IPS-11a (cell line): ENCODE data around the gene UCN.
"Not testable (repeated sequence)": the region's sequence is repeated elsewhere in the genome, so short reads cannot be mapped to it uniquely, and the experiment has no call there.

Experiments
- H3K4me3 ChIP-seq: one replicate; pipeline ENCODE4 v1.5.1; 2013; ENCODE audit warnings: low read depth, low read length, control low read depth

UCN gene, protein sequence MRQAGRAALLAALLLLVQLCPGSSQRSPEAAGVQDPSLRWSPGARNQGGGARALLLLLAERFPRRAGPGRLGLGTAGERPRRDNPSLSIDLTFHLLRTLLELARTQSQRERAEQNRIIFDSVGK

DNA sequence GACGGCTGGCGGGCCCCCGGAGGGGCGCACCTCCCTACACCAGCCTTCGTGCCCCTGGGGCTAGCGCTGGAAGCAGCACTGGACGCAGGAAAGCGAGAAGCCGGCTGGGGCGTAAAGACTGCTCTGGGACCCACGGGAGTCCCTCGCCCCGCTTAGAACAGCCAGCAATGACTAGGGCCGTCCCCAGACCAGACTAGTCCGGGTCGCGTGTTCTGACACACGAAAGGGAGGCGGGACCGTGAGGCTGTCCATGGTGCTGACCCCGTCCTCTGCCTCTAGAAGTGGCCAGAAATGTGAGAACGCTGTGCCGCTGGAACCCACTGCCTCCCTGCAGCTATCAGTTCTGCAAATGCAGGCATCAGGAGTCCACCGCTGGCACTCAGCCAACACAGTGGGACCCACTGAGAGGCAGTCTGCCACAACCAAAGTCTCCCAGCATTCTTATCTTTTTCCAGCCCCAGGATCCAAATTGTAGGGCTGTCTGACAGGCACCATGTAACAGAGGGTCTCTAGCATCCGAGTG lies at the start of gene UCN:
Gene UCN, minus strand, starts transcription at position 87 of the 523 bp plus-strand sequence. CDS start 550 bp downstream, outside the sequence.
- H3K4me3 ChIP-seq, result peak within 1 kb of the TSS; percentile 13

DNA sequence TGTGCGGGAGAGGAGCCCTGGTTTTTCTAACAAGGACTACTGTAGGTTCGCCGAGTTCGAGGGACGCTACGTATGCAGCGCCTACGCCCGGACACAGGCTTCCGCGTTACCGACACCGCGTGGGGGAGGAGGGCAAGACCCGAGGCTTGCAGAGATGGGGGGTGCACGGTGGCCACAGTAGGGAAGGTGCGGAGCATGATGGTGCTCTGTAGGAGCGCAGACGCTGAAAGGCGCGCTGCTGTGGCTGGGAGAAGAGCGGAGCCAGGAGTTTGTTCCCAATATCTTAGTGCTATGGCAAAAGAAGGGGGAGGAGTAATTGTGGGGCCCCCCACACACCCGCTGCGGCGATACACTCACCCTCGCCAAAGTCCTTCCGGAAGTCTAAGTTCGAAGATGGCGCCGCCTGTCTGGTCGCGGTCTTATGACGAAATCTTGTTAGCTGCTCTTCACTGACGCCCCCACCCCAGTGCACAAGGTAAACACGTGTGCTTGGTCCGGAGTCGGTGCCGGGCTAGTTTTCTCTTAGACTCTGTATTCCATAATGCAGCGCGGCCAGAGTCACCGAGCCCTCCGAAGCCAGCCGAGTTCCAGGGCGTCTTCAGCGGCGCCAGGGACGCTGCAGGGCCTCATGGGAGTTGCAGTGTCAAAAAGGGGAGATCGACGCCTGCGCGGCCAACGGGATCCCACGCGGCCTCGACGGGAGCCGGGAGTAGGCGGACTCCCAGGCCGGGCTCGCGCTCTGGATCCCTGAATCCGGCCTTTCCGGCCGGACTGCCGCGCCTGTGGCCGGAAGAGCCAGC lies 48.3 kb upstream of the UCN start, which contains the start of gene GTF3C2:
Gene GTF3C2, minus strand, starts transcription at position 383 of the 800 bp plus-strand sequence. CDS start 13,210 bp downstream, outside the sequence.
- H3K4me3 ChIP-seq, result peak within 1 kb of the TSS; percentile 99

- peak overlapping the region; percentile 99 for H3K4me3 ChIP-seq
Measured at GRCh38 chr2:27356056-27356381, 47.8 kb upstream of the UCN start.

- H3K4me3 ChIP-seq, result no peak overlapping the region
Measured at GRCh38 chr2:27354597-27354927, 46.3 kb upstream of the UCN start.

DNA sequence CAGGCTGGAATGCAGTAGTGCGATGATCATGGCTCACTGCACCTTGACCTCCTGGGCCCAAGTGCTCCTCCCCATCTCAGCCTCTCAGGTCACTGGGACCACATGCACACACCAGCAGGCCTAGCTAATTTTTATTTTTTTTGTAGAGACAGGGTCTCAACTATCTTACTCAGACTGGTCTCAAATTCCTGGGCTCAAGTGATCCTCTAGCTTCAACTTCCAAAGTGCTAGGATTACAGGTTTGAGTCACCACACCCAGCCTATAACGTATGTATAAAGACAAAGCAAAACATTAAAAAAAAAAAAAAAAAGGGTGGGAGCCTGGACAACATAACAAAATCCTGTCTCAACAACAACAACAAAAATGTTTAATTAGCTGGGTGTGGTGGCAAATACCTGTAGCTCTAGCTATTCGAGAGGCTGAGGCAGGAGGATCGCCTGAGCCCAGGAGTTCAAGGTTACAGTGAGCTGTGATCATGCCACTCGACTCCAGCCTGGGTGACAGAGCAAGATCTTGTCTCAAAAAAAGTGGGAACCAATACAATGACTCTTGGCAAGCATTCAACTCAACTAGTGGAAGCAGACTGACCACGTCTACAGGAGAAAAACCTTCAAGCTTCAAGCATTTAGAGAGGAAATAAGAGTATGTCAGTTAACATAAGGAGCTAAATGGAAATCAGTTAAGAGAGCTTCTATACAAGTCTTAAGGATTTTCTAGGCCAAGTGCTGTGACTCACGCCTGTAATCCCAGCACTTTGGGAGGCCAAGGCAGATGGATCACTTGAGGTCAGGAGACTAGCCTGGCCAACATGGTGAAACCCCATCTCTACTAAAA lies 45.7 kb upstream of the UCN start:
- H3K4me3 ChIP-seq, result no peak overlapping the region

GRCh38 chr2:27353386-27353761 lies 45.1 kb upstream of the UCN start:
- not testable (repeated sequence) for H3K4me3 ChIP-seq

DNA sequence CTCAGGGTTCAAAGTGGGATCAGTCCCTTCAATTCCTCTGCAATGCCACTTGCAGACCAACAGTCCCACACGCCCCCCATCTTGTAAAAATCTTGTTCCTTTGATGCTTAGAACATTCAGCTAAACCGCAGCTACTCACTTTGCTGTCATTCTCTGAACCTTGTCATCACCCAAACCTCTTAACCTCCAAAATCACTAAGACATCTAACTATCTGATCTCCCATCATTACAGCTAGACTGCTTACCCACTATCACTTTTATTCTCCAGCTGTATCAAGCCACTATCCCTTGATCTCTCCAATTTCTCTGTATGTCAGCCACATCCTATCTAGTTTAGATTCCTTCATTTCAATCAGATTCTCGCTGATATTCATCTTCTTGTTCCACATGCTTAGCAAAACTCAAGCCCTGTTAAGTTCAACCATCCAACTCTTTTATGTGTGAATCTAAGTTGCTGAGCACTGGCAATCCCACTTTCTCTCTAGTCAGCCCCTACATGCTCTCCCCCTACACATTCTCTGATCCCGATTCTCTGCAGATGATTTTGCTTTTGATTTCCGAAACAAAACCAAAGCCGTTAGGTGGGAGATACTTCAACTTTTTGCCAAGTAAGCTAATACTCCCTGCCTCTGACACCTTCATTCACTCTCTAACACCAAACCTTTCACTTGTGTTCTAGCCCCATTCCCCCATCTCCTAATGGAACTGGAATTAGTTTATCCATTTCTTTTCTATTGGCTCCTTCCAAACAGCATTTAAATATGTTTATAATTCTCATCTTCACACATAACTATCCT lies 43.8 kb upstream of the UCN start:
- no peak overlapping the region for H3K4me3 ChIP-seq

DNA sequence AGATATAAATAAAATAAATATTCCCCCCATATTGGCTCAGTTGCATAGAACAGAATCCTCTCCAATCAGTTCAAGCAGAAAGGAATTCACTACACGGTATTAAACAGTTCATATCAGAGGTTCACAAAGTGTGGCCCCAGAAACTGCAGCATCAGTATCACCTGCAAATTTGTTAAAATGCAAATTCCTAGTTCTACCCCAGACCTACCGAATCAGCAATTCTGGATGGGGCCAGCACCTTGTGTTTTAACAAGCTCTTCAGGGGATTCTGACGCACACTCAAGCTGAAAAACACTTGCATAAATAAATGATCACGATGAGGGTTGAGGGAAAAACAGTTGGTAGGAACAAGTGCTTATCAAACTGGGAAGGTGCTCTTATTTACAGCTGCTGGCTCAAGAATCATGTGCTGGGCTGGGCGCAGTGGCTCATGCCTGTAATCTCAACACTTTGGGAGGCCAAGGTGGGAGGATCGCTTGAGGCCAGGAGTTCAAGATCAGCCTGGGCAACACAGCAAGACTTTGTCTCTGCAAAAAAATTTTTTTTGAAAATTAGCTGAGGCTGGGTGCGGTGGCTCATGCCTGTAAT lies 42.0 kb upstream of the UCN start:
- H3K4me3 ChIP-seq, result no peak overlapping the region

- H3K4me3 ChIP-seq, result no peak overlapping the region
Measured at GRCh38 chr2:27347641-27348040, 39.4 kb upstream of the UCN start.

- no peak overlapping the region for H3K4me3 ChIP-seq
Measured at GRCh38 chr2:27336173-27336572, 27.9 kb upstream of the UCN start.

- no peak overlapping the region for H3K4me3 ChIP-seq
Measured at GRCh38 chr2:27335311-27335710, 27.1 kb upstream of the UCN start.

DNA sequence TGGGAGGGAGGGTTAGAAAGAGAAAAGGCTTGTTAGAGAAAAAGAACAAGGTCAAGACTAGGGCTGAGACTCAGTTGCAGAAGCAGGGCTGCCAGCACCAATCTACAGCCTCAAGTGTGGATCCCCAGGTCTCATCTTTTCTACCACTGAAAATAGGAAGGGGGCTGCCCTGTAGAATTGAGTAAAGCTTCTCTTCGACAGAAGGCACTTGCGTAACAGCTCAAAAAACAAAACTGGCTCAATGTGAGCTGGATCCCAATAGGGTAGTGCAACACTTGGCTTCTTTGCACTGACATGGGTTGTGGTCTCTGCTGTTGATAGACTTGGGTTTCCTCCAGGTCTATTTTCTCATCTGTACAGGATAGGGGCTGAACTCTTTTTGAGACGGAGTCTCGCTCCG lies 16.5 kb upstream of the UCN start:
- no peak overlapping the region for H3K4me3 ChIP-seq

DNA sequence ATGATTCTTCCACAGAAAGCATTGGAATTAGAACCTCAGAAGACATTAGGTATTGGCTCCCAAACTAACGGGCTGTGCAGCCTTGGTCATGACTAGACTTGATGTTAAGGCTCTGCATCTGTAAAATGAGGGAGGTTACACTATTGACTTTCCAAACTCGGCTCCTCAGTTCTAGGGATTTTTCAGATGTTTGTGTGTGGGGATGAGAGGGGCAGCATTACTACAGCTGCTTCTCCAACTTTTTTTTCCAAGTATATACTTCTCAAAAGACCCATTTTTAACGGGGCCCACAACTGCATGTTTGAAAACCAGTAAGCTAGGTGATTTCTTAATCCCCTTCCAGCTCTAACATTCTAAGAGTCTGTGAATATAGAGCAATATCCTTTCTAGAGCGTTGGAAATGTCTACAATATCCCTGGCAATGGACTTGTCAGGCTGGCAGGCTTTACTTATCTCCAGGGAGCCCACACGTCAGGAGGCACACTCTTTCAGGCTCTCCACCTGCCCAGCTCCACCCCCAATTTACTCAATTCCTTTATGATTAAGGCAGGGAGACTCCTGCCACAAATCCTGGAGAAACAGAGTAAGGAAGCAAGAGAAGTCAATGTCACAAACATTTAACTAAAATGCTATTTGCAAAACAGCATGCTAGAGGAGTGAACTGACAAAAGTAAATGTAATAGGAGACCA lies 15.5 kb upstream of the UCN start:
- peak overlapping the region; percentile 80 for H3K4me3 ChIP-seq

DNA sequence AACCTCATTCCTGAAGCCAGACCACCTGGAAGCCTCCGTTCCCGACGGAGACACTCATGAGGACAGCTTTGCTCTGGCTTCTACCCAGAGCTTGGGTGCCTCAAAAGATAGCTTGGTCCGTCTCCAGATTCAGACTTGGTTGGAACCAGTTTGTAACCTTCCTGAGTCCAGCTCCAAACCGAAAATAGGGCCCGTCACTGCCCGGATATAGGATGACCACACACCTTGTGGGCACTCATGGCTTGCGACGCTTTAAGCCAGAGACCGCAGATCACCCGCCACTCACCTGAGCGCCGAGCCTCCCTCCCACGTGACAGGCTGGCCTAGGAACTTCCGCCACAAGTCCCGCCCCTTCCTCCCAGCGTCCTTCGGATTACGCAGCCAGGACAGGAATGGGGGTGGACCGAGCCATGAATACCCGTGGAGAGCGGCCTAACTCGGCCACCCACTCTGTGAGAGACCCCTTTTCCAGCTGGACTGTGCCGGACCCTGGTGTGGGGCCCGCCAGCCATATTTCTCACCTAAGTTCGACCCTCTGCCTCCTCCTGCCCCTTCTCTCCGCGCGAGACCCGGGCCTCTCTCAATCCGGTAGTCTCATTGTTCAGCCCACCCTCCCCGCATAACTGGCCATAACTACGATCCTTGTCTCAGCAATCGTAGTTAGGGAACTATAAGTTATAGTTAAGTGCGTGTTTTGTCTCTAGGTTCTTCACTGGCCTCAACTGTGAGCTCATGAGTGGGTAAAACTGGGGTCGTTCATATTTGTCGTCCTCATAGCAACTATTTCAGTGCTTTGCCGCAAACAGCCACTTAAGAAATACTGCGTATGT lies 14.7 kb upstream of the UCN start, which contains the start of gene MPV17:
Gene MPV17, minus strand, starts transcription at position 332 of the 830 bp plus-strand sequence. CDS start 580 bp downstream, outside the sequence.
- H3K4me3 ChIP-seq, result peak within 1 kb of the TSS; percentile 80

DNA sequence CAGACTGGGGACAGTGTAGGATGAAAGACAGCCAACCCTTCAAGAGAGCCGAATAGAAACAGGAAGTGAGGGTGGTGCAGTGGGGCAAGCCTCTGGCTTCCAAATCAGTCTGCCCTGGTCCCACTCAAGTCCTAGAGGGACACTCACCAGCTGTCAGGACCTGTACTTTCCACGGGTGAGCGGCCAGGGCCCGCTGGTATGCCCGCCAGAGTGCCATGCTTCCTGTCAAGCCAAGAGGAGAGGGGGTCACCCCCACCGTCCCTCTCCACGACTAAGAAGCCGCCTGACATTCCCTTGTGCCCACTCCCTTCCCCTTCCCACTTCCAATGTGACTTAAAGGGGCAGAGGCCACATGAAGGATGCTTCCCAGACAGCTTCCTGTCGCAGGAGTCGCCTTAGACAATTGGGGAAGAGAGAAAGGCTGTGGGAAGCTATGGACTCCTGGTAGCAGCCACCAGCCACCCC lies 14.1 kb upstream of the UCN start:
- peak overlapping the region; percentile 80 for H3K4me3 ChIP-seq

DNA sequence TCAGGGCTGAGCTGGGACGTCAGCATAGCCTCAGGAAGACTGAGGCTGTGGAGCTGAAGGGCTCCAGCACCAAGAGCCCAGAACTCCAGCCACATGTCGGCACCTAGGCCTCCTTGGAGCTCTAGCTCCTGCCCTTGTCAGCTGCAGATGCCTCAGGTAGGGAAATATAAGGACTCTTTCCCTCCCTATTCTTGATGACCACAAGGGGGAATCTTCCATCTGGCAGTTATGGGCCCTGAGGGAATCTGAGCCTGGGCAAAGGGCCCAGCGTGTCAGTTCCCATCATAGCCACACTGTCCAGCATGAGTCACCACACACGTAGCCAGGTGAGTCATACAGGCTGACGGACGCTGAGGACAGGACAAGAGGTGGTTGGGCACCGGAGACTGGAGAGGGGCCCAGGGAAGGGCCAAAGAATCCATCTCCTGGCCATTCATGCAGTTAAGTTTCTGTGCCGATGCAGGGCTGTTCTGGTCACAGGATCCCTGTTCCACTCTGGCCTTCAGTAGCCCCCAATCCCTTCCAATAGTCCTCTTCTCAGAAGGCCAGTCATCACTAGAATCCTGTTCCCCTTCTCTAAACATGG lies 12.8 kb upstream of the UCN start:
- H3K4me3 ChIP-seq, result no peak overlapping the region

DNA sequence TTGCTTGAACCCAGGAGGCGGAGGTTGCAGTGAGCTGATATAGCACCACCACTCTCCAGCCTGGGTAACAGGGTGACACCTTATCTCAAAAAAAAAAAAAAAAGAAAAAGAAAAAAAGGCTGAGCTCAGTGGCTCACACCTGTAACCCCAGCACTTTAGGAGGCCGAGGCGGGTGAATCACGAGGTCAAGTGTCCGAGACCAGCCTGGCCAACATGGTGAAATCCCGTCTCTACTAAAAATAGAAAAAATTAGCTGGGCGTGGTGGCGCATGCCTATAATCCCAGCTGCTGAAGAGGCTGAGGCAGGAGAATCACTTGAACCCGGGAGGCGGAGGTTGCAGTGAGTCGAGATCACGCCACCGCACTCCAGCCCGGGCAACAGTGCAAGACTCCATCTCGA lies 11.6 kb upstream of the UCN start:
- not testable (repeated sequence) for H3K4me3 ChIP-seq

DNA sequence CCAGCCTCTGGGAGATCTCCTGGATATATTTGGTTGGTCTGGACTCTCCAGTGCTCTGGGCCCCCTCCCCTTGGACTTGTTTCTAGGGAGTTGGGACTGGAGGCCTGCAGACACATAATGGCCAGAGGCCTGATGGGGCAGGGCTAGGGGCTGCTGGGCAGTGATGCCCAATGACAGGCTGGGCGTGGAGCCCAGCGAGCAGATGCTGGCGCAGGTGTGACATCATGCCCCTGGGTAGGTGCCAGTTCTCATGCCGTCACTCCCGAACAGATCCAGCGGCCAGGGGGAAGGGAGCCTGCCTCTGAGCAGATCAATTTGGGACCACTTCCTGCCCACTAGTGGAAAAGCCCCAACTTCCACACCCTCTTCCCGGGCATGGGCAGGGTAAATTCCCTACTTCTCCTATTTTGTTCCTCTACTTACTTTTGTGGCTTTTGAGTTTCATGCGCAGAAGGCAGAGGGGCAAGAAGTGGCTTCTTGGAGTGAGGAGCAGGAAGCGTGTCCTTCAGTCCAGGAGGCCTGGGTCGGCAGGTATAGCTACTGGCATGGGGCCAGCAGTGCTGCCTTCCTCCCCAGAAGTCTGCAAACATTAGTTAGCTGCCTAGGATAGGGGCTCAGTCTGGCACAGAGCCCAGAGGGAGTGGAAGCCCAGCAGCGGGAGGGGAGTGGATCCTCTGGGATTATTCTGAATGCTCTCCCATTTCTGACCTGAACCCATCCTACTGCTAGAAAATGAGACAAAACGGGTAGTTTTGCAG lies 8.6 kb upstream of the UCN start:
- H3K4me3 ChIP-seq, result no peak overlapping the region
